ENCODE results near the gene RALGPS2. TPM values are rescaled to one million over a fixed set of nuclear protein-coding genes. Genes with fewer than 3 reads are reported as not detected.

The RALGPS2 gene
- total RNA-seq, 1 experiment from 2014 or later, result 38.0 TPM

- TF ChIP-seq MXD4 (CRISPR knock-in tag; IDR thresholded peaks at IDR 0.05; ENCODE audit: borderline replicate concordance) (no peak), E2F5 (CRISPR knock-in tag; IDR thresholded peaks at IDR 0.05) (no peak), FOXJ3 (CRISPR knock-in tag; IDR thresholded peaks at IDR 0.05; ENCODE audit: borderline replicate concordance) (no peak), IRF1 (CRISPR knock-in tag; IDR thresholded peaks at IDR 0.05) (no peak)
- TF ChIP-seq, protein P1, sequence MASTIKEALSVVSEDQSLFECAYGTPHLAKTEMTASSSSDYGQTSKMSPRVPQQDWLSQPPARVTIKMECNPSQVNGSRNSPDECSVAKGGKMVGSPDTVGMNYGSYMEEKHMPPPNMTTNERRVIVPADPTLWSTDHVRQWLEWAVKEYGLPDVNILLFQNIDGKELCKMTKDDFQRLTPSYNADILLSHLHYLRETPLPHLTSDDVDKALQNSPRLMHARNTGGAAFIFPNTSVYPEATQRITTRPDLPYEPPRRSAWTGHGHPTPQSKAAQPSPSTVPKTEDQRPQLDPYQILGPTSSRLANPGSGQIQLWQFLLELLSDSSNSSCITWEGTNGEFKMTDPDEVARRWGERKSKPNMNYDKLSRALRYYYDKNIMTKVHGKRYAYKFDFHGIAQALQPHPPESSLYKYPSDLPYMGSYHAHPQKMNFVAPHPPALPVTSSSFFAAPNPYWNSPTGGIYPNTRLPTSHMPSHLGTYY (CRISPR knock-in tag; IDR thresholded peaks at IDR 0.05), result no peak
- TF ChIP-seq, protein P2, sequence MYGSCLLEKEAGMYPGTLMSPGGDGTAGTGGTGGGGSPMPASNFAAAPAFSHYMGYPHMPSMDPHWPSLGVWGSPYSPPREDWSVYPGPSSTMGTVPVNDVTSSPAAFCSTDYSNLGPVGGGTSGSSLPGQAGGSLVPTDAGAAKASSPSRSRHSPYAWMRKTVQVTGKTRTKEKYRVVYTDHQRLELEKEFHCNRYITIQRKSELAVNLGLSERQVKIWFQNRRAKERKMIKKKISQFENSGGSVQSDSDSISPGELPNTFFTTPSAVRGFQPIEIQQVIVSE (CRISPR knock-in tag; IDR thresholded peaks at IDR 0.05; ENCODE audit: borderline replicate concordance), result no peak
Measured at GRCh38 chr1:178970184-178970583, 245.1 kb downstream of the RALGPS2 start (continued).

Small RNAs within 50 kb of the gene (microRNA-seq; reads per million reads assigned to microRNA genes)
- not detected for gene MIR4424 (ENCODE audit: borderline number of aligned reads)

Other genes with a start within 250 kb of the RALGPS2 start
- gene CLEC20A, start 228.3 kb upstream of the RALGPS2 start, total RNA-seq (2021), result not detected in 3 replicates
- not detected in 3 replicates for gene TEX35, start 212.1 kb upstream of the RALGPS2 start, total RNA-seq (2021)
- not detected in 3 replicates for gene ANGPTL1, start 145.8 kb downstream of the RALGPS2 start, total RNA-seq (2021)

All from WTC11 (cell line).